KBM-7 (cell line): ENCODE data around the gene OPN5.

Experiments used
- DNase-seq: peaks from one replicate; pipeline ENCODE4 v3.0.0-alpha.2; 2015
- in situ Hi-C: fragments of 300-500 bp; cut with MboI; formaldehyde crosslinking; loops from 2 replicates; pipeline ENCODE4 v1.14.3; 2020; ENCODE audit warnings: low sequenced_read_pairs, low pct_unique_long_range_greater_than_20kb, mixed read lengths

OPN5 gene

DNA sequence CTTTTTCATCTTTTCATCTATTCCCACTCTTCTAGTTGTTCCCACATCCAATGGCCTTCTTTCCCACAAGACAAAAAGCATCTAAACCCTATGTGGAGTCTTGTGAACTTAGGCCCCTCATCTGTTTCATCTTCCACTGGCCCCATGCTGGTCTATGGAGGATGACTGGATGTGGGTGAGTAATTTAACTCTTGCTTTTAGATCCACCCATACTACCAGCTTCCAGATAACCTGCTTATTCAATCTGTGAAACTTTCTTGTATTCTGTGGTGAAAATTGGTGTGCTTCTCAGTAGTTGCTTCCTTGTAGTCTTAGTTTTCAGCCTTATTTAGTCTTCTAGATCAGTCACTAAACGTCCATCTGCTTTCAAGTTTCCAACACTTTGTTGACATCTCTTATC is 64.9 kb downstream of the OPN5 start:
- in situ Hi-C loops = no loop called here
- DNase-seq = no peak

DNA sequence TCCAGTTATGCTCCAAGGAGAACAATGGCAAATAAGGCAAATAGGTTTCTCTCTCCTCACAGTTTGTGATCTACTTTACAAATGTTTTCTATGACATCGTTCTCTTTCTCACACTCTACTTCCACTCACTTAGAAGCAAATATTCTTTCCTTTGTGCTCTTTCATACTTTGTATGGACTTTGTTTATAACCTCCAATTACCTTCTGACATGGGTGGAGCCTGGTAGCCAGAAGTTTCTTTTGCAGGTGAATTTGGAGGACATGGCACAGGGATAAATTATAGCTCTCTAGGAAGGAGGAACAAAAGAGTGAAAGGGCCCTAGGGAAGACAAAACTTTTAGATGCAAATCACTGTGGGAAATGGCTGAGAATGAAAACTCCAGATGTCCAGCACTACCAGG is 69.3 kb downstream of the OPN5 start:
- in situ Hi-C loops = no loop called here

DNA sequence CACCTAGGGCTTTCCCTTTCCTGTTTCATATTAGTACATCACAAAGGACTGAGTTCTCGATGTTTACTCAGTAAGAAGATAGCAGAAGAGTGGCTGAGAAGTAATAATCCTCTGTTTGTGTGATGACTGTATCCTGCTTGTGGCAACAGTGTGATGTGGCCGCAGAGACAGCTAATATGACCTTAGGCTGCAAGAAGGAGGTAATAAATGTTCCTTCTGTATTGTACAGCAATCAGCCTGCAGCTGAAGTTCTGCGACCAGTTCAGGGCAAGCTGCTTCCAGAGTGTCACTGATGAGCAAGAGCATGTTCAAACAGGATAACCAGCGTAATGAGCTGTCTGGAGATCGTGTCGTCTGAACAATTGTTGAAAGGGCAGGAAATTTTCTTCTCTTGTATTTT is 70.9 kb downstream of the OPN5 start:
- in situ Hi-C loops = no loop called here

More for the DNA sequence above, 69.3 kb downstream of the OPN5 start:
- DNase-seq = no peak

GRCh38 chr6:47853766-47854165 is 71.9 kb downstream of the OPN5 start:
- in situ Hi-C loops = no loop called here
- no peak for DNase-seq

More for the DNA sequence above, 70.9 kb downstream of the OPN5 start:
- DNase-seq = no peak

- DNase-seq = no peak
- in situ Hi-C loops = no loop called here
These were observed 73.1 kb downstream of the OPN5 start for GRCh38 chr6:47854971-47855370.

DNA sequence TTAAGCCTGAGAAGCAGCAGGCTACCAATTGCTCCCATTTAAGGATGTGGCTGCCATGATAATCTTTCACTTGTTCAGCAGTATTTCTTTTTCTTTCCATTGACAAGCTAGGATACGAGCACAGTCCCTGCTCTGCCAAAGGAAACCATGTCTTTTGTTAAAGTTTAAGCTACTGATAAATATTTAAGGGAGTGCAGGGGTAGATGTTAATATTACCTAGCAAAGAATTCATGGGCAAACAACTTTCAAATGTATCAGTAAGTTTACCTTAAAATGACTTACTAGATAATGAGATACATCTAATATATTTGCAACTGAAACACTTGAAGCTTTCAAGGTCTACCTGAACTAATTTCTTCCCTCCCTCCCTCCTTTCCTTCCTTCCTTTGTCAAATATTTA is 77.3 kb downstream of the OPN5 start:
- no peak for DNase-seq
- in situ Hi-C loops = no loop called here

DNA sequence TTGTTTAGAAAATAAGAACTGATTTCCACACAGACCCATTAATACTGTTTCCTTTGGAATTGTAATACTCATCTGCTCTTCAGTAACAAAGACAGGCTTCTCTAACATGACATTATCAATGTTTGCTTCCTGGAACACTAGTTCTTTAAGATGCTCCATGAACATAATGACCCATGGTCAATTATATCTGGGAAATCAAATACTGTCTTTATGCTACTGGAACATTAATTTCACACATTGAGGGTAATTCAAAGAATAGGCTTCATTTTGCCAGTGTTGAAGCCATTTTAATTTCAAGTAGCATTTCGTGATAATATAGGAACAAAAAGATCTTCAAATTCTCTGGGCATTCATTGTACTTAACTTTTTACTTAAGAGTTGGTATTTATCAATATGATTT is 80.9 kb downstream of the OPN5 start:
- no peak for DNase-seq
- in situ Hi-C loops = no loop called here

- no peak for DNase-seq
These were observed 83.4 kb downstream of the OPN5 start for GRCh38 chr6:47865206-47865605.

GRCh38 chr6:47875593-47875992 is 93.8 kb downstream of the OPN5 start:
- in situ Hi-C loops = no loop called here
- no peak for DNase-seq

More at GRCh38 chr6:47865206-47865605, 83.4 kb downstream of the OPN5 start:
- in situ Hi-C loops = no loop called here
